ENCODE results near the gene ODC1.
"Not testable (repeated sequence)": the region's sequence is repeated elsewhere in the genome, so short reads cannot be mapped to it uniquely, and the experiment has no call there.

The ODC1 gene

GRCh38 chr2:10444463-10444862 lies 3.7 kb downstream of the ODC1 start:
- H3K36me3 ChIP-seq: peaks cover 53% of the 10 kb centered on the region
- H3K4me3 ChIP-seq (ENCODE audit: low read depth in 1 of 2, low read length in 1 of 2): no peak overlapping the region
- TF ChIP-seq CTCF (IDR thresholded peaks at IDR 0.05): no peak

GRCh38 chr2:10442469-10443126 lies 5.5 kb downstream of the ODC1 start:
- not testable (repeated sequence) for H3K27me3 ChIP-seq; H3K9me3 ChIP-seq; H3K27ac ChIP-seq; H3K4me1 ChIP-seq (ENCODE audit: control insufficient read depth in 1 of 2, insufficient read depth in 1 of 2, low read depth in 1 of 2, low read length in 1 of 2); H3K4me3 ChIP-seq (ENCODE audit: low read depth in 1 of 2, low read length in 1 of 2)
- H3K36me3 ChIP-seq: peaks cover 54% of the 10 kb centered on the region

More at GRCh38 chr2:10444463-10444862, 3.7 kb downstream of the ODC1 start:
- Histone ChIP-seq H3K4me1 (ENCODE audit: control insufficient read depth in 1 of 2, insufficient read depth in 1 of 2, low read depth in 1 of 2, low read length in 1 of 2) (peaks cover 18 to 19% of the 10 kb centered on the region in 2 experiments), H3K9me3 (no peaks in the 10 kb centered on the region), H3K27me3 (no peaks in the 10 kb centered on the region), H3K27ac (no peak overlapping the region)

- Histone ChIP-seq H3K4me1 (ENCODE audit: control insufficient read depth in 1 of 2, insufficient read depth in 1 of 2, low read depth in 1 of 2, low read length in 1 of 2) (peaks cover 0 to 2% of the 10 kb centered on the region in 2 experiments), H3K27ac (no peak overlapping the region), H3K27me3 (no peaks in the 10 kb centered on the region), H3K4me3 (ENCODE audit: low read depth in 1 of 2, low read length in 1 of 2) (no peak overlapping the region), H3K9me3 (no peaks in the 10 kb centered on the region), H3K36me3 (peaks cover 54% of the 10 kb centered on the region)
- TF ChIP-seq CTCF (IDR thresholded peaks at IDR 0.05): no peak
These were observed 6.2 kb downstream of the ODC1 start for GRCh38 chr2:10441948-10442347.

GRCh38 chr2:10440736-10441135 lies 7.4 kb downstream of the ODC1 start:
- no peaks in the 10 kb centered on the region for H3K27me3 ChIP-seq
- no peak overlapping the region for H3K27ac ChIP-seq
- no peak for TF ChIP-seq CTCF (IDR thresholded peaks at IDR 0.05)
- no peaks in the 10 kb centered on the region for H3K9me3 ChIP-seq
- H3K36me3 ChIP-seq: peaks cover 54% of the 10 kb centered on the region
- H3K4me3 ChIP-seq (ENCODE audit: low read depth in 1 of 2, low read length in 1 of 2): no peak overlapping the region
- H3K4me1 ChIP-seq (ENCODE audit: control insufficient read depth in 1 of 2, insufficient read depth in 1 of 2, low read depth in 1 of 2, low read length in 1 of 2): no peaks in the 10 kb centered on the region

- H3K36me3 ChIP-seq: peaks cover 54% of the 10 kb centered on the region
- H3K4me3 ChIP-seq (ENCODE audit: low read depth in 1 of 2, low read length in 1 of 2): no peak overlapping the region
- peaks cover 0 to 2% of the 10 kb centered on the region in 2 experiments for H3K4me1 ChIP-seq (ENCODE audit: control insufficient read depth in 1 of 2, insufficient read depth in 1 of 2, low read depth in 1 of 2, low read length in 1 of 2)
- no peaks in the 10 kb centered on the region for H3K9me3 ChIP-seq
- no peak for TF ChIP-seq CTCF (IDR thresholded peaks at IDR 0.05)
- no peaks in the 10 kb centered on the region for H3K27me3 ChIP-seq
- no peak overlapping the region for H3K27ac ChIP-seq
These were observed 8.2 kb downstream of the ODC1 start for GRCh38 chr2:10439971-10440370.

GRCh38 chr2:10439185-10439879 lies 8.8 kb downstream of the ODC1 start:
- Histone ChIP-seq H3K27ac (no peak overlapping the region), H3K9me3 (no peaks in the 10 kb centered on the region), H3K36me3 (peaks cover 49% of the 10 kb centered on the region), H3K27me3 (no peaks in the 10 kb centered on the region), H3K4me3 (ENCODE audit: low read depth in 1 of 2, low read length in 1 of 2) (no peak overlapping the region), H3K4me1 (ENCODE audit: control insufficient read depth in 1 of 2, insufficient read depth in 1 of 2, low read depth in 1 of 2, low read length in 1 of 2) (peaks cover 0 to 6% of the 10 kb centered on the region in 2 experiments)
- TF ChIP-seq CTCF (IDR thresholded peaks at IDR 0.05): no peak
